ENCODE data around the gene C2orf68.
"Not testable (repeated sequence)": the region's sequence is repeated elsewhere in the genome, so short reads cannot be mapped to it uniquely, and the experiment has no call there.

The C2orf68 gene

DNA sequence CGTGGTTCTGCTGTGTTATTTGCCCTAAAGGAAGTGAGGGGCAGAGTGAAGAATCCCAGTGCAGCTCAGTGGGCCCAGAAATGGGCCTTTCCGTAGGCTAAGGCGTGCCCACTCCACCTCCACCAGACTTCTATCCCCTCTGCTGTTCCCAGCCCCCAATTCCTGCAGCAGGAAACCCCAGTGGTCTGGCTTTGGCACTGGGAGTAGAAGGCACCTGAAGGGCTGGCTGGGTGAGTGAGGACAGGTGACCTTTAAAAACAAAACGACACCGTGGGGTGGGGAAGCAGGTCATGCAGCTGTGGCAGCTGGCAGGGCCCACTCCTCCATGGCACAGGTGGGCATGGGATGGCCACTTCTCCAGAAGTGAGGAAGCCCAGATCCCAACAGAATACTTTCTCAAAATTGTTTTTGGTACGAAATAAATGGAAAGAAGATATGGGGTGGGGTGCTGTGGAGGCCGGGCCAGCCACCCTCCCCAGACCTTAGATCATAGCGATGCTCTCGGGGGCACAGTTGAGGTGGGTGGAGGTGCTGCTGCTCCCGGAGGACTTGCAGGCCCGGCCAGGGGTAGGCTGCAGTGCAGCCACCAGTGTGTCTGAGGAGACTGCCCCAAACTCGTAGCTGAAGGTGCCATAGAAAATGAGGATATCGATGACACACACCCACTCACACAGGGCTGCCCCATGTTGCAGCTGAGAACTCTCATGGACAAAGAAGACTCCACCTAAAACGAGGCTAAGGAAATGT, 13.1 kb downstream of the C2orf68 start:
- ATAC-seq (no peak), DNase-seq (no peak)

DNA sequence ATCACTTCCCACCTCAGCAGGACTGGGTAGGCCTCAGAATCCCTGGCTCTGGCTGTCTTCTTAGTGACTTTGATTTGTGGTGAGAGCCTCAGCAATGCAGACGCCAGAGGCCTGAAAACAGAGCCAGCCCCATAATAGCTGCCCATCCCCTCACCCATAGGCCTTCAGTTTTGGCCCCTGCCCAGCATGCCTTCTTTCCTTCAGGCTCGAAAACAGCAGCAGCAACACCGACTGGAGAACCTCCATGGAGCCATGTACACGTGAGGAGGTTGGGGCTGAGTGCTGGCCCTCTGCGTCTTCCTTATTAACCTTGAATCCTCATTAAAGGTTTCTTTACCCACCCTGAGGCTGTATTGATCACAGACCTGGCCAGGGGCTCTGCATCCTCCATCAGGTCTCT, 14.6 kb downstream of the C2orf68 start:
- ATAC-seq (no peak), DNase-seq (no peak)

DNA sequence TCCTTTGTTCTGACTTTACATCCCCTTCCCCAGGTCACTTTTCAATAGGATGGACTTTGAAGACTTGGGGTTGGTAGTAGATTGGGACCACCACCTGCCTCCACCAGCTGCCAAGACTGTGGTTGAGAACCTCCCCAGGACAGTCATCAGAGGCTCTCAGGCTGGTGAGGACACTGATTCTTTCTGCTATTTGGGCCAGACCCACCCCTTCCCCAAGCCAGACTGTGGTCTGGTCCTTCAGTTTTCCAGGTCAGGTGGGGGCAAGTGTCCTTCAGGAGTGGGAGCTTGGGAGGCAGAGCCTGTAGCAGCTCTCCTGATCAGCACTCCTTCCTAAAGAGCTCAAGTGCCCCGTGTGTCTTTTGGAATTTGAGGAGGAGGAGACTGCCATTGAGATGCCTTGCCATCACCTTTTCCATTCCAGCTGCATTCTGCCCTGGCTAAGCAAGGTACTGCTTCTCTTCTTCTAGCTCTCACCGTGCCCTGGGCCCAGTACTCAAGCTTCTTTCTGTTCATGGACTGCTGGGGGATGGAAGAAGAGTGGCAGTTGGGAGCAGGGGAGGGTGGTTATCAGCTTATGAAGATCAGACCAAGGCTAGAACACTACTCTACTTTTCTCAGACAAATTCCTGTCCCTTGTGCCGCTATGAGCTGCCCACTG, 15.3 kb downstream of the C2orf68 start:
- DNase-seq (no peak), ATAC-seq (no peak)

DNA sequence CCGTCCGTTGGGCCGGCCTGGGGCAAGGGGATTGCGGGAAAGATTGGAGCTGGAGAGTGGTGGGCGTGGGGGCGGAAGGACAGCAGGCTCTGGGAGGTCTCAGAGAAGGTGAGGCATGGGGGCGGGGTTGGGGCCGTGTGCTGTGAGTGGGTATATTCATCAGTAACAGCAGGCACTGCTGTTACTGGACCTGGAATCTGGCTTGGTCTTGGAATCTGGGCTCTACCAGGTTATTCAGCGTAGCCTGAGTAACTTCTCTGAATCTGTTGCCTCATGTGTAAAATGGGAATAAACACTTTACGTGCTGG, 15.9 kb downstream of the C2orf68 start:
- DNase-seq, result peak; percentile 46
- ATAC-seq, result peak; percentile 5

DNA sequence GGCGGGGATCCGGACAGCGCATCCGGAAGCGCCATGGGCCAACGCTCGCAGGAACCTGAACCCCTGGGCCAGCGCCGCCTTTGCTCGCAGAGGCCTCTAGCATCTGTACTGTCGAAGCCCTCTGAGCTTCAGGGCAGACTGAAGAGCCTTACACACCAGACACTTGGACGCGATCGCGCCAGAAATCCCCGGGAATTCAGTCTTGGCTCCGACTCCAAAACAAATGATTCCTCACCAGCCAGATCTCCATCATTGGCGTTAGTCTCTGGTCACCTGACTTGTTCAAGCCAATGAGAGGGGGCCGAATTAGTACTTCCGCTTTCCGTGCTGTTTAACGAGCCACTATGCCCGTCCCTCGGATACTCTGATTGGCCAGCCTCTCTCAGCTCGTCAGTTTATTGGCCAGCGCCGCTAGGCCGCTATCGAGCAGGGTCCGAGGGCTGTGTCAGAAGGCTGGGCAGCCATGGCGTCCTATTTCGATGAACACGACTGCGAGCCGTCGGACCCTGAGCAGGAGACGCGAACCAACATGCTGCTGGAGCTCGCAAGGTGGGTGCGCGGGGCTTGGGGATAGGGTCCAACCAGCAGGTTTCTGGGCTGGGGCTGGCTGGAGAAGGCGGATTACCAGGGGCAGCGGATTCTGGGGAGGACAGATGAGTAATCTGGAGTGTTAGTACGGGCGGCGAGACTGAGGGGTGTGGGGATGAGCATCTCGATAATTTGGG, 16.4 kb downstream of the C2orf68 start, which contains the start of gene RNF181:
RNF181 (plus strand) TSS at position 445 of the 725 bp plus-strand sequence; CDS start at position 464, 19 bp downstream.
- DNase-seq, result peak; percentile 87
- peak; percentile 100 for ATAC-seq

- ATAC-seq (no peak), DNase-seq (no peak)
Observed at GRCh38 chr2:85594715-85595300, 17.1 kb downstream of the C2orf68 start.

DNA sequence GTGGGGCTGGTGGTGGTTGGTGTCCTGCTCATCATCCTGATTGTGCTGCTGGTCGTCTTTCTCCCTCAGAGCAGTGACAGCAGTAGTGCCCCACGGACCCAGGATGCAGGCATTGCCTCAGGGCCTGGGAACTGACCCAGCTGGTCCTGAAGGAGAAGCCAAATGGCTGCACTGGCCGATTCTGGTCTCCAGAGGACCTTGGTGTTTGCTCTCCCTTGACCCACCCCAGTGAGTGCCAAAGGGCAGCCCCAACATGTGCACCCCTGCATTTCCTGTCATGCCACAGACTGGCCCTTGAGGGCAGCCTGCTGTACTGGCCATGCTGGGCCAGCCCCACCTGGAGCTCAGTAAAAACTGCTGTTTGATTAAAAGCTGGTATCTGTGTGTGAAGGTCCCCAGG, 18.8 kb downstream of the C2orf68 start:
- DNase-seq (no peak), ATAC-seq (no peak)

GRCh38 chr2:85592299-85592698, 19.6 kb downstream of the C2orf68 start:
- ATAC-seq, result not testable (repeated sequence)

GRCh38 chr2:85591563-85591962, 20.3 kb downstream of the C2orf68 start:
- ATAC-seq (no peak), DNase-seq (no peak)

More at GRCh38 chr2:85592299-85592698, 19.6 kb downstream of the C2orf68 start:
- DNase-seq, result not testable (repeated sequence)

DNA sequence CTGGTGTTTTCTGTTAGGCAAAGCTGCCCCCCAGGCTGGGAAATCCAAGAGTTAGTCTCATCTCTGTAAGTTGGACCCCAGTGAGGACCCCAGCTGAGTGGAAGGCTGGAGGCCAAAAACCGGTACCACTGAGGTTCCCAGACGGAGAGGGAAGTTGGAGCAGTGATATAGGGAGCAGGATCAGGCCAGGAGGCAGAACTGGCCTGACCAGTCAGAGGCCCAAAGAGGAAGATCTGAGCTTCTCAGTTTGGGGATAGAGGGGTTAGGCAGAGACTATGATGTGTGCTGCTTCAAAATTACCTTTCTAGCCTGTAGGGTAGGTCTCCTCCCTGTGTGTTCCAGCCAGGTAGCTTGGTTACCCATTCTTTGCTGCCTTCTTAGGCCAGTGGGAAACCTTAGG, 20.9 kb downstream of the C2orf68 start:
- ATAC-seq (no peak), DNase-seq (no peak)

DNA sequence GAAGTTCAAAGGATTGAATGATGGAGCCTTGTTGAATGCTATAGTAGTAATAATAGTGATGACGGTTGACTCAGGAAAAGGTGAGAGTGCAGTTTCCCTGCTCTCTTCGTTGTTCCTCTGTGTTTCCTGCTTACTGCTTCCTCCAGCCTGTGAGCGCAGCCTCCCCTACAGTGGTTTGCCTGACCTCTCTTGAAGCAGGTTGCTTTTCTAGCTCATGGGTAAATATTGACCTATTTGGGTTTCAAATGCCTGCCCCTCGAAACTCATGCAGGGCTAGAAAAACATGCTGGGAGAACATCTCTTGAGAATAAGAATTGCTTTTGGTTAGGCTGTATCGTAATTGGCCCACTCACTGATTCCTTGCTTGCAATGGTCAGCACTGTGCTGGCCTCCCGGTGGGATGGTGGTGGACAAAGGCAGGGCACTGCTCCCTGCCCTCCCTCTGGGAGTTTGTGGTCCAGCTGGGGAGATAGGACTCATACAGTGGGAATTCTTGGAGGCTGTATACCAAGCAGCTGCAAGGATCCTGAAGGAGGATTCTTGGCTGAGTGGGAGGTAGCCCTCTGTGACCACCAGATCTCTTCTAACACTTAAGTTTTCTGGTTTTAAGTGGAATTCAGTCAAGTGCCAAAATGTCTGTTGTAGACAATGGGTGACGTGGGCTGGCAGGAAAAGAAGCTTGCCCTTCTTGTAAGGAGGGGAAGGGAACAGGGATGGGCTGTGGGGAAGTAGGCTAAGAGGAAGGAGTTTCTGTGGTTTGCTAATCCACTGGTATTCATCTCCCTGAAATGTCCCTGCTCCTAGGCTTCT, 21.7 kb downstream of the C2orf68 start:
- ATAC-seq, result no peak

DNA sequence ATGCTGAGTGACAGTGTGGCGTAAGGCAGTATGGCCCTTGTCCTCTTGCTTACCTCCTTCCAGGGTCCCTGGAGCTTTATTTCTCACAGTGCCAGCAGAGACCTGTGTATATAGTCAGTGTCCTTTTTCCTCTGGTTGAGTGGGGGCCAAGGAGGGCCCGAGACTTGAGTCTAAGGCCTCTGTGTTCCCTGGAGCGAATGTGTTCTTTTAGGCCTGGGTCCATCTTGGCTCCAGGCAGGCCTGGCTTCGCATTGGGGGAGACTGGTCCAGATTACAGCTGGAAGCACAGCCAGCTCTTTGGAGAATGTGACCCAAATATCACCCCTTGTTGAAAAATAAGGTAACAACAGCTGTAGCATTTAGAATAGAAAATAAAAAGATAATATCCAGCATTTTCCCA, 22.7 kb downstream of the C2orf68 start:
- ATAC-seq (no peak), DNase-seq (no peak)

More for the DNA sequence above, 21.7 kb downstream of the C2orf68 start:
- no peak for DNase-seq

- no peak for DNase-seq
- ATAC-seq, result no peak
Observed at GRCh38 chr2:85588645-85589044, 23.2 kb downstream of the C2orf68 start.

GRCh38 chr2:85588236-85588635, 23.6 kb downstream of the C2orf68 start:
- no peak for ATAC-seq
- no peak for DNase-seq

DNA sequence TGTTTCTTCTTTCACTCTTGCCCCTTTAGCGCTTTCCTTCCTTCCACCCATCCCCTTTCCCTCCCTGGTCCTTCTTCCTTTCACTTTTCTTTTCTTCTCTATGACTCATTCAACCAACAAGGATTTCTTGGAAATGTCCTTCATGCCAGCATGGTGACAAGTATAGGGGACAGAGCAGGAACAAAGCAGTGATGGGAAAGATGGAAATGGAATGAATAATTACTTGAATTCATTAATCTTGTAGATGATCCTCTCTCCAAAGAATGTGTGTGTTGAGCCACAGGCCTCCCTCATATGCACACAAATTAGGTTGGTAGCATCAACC, 26.1 kb downstream of the C2orf68 start:
- DNase-seq (no peak), ATAC-seq (no peak)

DNA sequence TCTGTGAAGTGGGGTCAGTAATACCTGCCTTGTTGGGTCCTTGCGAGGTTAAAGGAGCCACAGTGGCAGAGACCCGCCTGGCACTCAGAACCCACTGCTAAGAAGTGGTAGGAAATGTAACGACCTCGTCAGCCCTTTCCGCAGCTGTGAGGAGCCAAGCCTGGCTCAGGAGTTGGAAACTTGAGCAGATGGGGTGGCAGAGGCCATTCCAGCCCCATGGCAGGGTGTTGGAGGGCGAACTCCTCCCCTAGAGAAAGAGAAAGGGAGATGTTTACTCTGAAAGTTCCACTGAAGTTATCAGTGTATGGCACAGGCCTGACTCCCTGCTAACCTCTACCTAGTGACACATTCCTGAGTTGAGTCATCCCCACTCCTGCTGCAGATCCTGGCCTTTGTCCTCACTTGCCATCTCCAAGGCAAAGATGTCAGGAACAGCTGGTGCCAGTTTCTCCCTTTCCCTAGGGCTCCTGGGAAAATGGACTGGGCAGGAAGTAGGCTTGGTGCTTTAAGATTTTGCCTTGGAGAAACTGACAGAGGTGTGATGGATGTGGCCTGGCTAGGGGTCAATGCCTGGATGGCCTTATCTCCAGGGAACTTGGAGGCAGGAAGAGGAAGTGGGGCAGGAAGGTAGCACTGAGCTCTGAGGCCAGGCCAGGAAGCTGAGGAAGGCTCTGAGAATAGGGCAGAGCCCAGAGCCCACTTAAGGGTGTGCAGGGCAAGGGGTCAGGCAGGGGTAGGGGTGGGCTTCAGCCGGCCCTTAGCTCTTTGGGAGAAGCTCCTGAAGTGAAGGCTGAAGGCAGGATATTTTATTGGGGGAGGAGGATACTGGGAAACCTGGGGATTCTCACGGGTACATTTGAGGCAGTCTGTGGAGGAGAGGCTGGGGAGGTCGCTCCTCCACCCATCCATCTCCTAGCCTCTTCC, 26.7 kb downstream of the C2orf68 start:
- peak; percentile 72 for ATAC-seq
- no peak for DNase-seq

- ATAC-seq (peak; percentile 47), DNase-seq (peak; percentile 59)
Observed at GRCh38 chr2:85584354-85584856, 27.5 kb downstream of the C2orf68 start, which contains the start of gene VAMP5. Gene VAMP5, plus strand, starts transcription at chr2:85584431. Its CDS starts 60 bp downstream, at chr2:85584491.

GRCh38 chr2:85583667-85584353, 28.1 kb downstream of the C2orf68 start:
- DNase-seq (no peak), ATAC-seq (peak; percentile 21)

DNA sequence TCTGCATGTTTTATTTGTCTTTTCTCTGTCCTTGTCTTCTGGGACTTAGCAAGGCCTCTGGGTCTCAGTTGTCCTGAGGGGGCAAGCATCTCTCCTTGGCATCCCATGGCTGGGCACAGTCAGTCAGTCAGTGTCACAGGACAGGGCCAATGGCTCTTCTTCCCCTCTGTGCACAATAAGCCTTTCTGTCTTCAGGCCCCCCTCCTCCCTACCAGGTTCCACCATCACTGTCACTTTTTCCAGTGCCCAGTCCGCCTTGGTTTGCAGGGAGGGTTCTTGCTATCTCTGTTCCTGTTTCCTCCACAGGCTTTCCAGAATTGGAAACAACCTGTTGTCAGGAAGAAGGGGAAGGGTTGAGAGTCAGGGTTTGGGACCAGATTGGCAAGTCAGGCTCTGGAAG, 29.4 kb downstream of the C2orf68 start:
- DNase-seq (no peak), ATAC-seq (no peak)

GRCh38 chr2:85580206-85580605, 31.7 kb downstream of the C2orf68 start:
- ATAC-seq (no peak), DNase-seq (no peak)
